ENCODE data around the gene TNNI3K.

Gene TNNI3K

GRCh38 chr1:74474585-74474984 lies 239.4 kb downstream of the TNNI3K start:
- in situ Hi-C loops (cut with MboI; ENCODE audit: low pct_unique_long_range_greater_than_20kb, low sequenced_read_pairs, unreplicated experiment) = no loop called here
- TF ChIP-seq, protein P1, sequence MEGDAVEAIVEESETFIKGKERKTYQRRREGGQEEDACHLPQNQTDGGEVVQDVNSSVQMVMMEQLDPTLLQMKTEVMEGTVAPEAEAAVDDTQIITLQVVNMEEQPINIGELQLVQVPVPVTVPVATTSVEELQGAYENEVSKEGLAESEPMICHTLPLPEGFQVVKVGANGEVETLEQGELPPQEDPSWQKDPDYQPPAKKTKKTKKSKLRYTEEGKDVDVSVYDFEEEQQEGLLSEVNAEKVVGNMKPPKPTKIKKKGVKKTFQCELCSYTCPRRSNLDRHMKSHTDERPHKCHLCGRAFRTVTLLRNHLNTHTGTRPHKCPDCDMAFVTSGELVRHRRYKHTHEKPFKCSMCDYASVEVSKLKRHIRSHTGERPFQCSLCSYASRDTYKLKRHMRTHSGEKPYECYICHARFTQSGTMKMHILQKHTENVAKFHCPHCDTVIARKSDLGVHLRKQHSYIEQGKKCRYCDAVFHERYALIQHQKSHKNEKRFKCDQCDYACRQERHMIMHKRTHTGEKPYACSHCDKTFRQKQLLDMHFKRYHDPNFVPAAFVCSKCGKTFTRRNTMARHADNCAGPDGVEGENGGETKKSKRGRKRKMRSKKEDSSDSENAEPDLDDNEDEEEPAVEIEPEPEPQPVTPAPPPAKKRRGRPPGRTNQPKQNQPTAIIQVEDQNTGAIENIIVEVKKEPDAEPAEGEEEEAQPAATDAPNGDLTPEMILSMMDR (IDR thresholded peaks at IDR 0.05; ENCODE audit: extremely low read depth, insufficient read depth, missing control alignments) = no peak
- no peak for DNase-seq (ENCODE audit: low spot score)

GRCh38 chr1:74478979-74479378 lies 243.8 kb downstream of the TNNI3K start:
- TF ChIP-seq, protein P1 (IDR thresholded peaks at IDR 0.05; ENCODE audit: extremely low read depth, insufficient read depth, missing control alignments) = no peak
- no peak for DNase-seq (ENCODE audit: low spot score)
- in situ Hi-C loops (cut with MboI; ENCODE audit: low pct_unique_long_range_greater_than_20kb, low sequenced_read_pairs, unreplicated experiment) = no loop called here

GRCh38 chr1:74480068-74480467 lies 244.9 kb downstream of the TNNI3K start:
- in situ Hi-C loops (cut with MboI; ENCODE audit: low pct_unique_long_range_greater_than_20kb, low sequenced_read_pairs, unreplicated experiment) = no loop called here
- TF ChIP-seq, protein P1 (IDR thresholded peaks at IDR 0.05; ENCODE audit: extremely low read depth, insufficient read depth, missing control alignments) = no peak
- DNase-seq (ENCODE audit: low spot score) = no peak

DNA sequence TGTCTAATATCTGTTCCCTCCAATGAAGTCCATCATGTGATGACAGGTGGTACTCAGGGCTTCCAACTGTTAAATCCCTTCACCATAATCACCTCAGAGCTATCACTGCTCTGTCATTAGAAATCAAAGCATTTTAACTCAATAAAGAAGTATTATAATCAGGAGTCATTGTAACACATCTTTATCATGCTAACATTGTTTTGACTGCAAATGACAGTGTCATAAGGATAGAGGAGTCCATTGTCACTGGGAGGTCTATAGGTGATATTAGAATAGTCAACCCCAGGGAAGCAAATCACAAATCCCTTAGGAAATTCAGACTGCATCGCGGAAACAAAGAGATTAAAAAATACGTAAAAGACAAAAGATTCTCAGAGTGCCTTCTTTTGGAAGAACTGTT lies 246.4 kb downstream of the TNNI3K start:
- no peak for DNase-seq (ENCODE audit: low spot score)
- TF ChIP-seq, protein P1 (IDR thresholded peaks at IDR 0.05; ENCODE audit: extremely low read depth, insufficient read depth, missing control alignments) = no peak
- in situ Hi-C loops (cut with MboI; ENCODE audit: low pct_unique_long_range_greater_than_20kb, low sequenced_read_pairs, unreplicated experiment) = no loop called here

DNA sequence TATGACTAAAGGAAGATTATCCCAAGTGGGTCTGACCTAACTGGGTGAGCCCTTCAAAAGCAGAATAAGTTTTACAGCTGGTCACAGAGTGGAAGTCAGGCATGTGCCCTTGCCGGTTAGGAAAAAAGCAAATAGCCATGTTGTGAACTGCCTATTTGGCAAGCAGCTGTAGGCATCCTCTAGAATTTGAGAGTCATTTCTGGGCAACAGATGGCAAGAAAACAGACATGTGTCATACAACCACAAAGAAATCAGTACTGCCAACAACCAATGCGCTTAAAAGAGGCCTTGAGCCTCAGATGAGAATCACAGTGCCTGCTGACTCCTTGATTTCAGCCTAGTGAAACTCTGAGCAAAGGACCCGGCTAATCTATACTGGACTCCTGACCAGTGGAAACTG lies 250.4 kb downstream of the TNNI3K start:
- TF ChIP-seq, protein P1 (IDR thresholded peaks at IDR 0.05; ENCODE audit: extremely low read depth, insufficient read depth, missing control alignments) = no peak

GRCh38 chr1:74486036-74486435 lies 250.8 kb downstream of the TNNI3K start:
- in situ Hi-C loops (cut with MboI; ENCODE audit: low pct_unique_long_range_greater_than_20kb, low sequenced_read_pairs, unreplicated experiment) = no loop called here
- no peak for DNase-seq (ENCODE audit: low spot score)

More for the DNA sequence above, 250.4 kb downstream of the TNNI3K start:
- no peak for DNase-seq (ENCODE audit: low spot score)
- in situ Hi-C loops (cut with MboI; ENCODE audit: low pct_unique_long_range_greater_than_20kb, low sequenced_read_pairs, unreplicated experiment) = no loop called here

More at GRCh38 chr1:74486036-74486435, 250.8 kb downstream of the TNNI3K start:
- TF ChIP-seq, protein P1 (IDR thresholded peaks at IDR 0.05; ENCODE audit: extremely low read depth, insufficient read depth, missing control alignments) = no peak
